ENCODE data around the gene POFUT1. TPM values are rescaled to one million over a fixed set of nuclear protein-coding genes. Genes with fewer than 3 reads are reported as not detected.

Gene POFUT1
- total and polyA plus RNA-seq, 2 of the 8 experiments (the other 6 are each of a cell fraction or from before 2014, with no cell fraction given) = 19.4 to 24.4 TPM

DNA sequence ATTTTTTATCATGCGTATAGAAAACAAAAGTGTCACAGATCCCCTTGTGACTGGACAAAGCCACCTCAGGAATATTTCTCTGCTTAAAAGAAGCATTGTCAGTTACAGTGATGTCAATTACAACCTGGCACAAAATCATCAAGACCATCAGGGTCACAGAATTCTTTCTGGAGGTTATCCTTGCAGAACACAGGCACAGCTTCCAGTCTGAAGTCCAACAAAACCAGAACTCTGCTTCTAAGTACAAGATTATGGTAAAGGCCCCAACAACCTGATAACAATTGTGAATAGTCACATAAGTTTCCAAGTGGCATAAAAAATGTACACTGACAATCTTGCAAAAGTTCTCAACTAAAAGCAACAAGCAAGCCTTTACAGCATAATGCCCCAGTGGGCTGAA is 21.2 kb upstream of the POFUT1 start (continued):
- TF ChIP-seq, protein P1, sequence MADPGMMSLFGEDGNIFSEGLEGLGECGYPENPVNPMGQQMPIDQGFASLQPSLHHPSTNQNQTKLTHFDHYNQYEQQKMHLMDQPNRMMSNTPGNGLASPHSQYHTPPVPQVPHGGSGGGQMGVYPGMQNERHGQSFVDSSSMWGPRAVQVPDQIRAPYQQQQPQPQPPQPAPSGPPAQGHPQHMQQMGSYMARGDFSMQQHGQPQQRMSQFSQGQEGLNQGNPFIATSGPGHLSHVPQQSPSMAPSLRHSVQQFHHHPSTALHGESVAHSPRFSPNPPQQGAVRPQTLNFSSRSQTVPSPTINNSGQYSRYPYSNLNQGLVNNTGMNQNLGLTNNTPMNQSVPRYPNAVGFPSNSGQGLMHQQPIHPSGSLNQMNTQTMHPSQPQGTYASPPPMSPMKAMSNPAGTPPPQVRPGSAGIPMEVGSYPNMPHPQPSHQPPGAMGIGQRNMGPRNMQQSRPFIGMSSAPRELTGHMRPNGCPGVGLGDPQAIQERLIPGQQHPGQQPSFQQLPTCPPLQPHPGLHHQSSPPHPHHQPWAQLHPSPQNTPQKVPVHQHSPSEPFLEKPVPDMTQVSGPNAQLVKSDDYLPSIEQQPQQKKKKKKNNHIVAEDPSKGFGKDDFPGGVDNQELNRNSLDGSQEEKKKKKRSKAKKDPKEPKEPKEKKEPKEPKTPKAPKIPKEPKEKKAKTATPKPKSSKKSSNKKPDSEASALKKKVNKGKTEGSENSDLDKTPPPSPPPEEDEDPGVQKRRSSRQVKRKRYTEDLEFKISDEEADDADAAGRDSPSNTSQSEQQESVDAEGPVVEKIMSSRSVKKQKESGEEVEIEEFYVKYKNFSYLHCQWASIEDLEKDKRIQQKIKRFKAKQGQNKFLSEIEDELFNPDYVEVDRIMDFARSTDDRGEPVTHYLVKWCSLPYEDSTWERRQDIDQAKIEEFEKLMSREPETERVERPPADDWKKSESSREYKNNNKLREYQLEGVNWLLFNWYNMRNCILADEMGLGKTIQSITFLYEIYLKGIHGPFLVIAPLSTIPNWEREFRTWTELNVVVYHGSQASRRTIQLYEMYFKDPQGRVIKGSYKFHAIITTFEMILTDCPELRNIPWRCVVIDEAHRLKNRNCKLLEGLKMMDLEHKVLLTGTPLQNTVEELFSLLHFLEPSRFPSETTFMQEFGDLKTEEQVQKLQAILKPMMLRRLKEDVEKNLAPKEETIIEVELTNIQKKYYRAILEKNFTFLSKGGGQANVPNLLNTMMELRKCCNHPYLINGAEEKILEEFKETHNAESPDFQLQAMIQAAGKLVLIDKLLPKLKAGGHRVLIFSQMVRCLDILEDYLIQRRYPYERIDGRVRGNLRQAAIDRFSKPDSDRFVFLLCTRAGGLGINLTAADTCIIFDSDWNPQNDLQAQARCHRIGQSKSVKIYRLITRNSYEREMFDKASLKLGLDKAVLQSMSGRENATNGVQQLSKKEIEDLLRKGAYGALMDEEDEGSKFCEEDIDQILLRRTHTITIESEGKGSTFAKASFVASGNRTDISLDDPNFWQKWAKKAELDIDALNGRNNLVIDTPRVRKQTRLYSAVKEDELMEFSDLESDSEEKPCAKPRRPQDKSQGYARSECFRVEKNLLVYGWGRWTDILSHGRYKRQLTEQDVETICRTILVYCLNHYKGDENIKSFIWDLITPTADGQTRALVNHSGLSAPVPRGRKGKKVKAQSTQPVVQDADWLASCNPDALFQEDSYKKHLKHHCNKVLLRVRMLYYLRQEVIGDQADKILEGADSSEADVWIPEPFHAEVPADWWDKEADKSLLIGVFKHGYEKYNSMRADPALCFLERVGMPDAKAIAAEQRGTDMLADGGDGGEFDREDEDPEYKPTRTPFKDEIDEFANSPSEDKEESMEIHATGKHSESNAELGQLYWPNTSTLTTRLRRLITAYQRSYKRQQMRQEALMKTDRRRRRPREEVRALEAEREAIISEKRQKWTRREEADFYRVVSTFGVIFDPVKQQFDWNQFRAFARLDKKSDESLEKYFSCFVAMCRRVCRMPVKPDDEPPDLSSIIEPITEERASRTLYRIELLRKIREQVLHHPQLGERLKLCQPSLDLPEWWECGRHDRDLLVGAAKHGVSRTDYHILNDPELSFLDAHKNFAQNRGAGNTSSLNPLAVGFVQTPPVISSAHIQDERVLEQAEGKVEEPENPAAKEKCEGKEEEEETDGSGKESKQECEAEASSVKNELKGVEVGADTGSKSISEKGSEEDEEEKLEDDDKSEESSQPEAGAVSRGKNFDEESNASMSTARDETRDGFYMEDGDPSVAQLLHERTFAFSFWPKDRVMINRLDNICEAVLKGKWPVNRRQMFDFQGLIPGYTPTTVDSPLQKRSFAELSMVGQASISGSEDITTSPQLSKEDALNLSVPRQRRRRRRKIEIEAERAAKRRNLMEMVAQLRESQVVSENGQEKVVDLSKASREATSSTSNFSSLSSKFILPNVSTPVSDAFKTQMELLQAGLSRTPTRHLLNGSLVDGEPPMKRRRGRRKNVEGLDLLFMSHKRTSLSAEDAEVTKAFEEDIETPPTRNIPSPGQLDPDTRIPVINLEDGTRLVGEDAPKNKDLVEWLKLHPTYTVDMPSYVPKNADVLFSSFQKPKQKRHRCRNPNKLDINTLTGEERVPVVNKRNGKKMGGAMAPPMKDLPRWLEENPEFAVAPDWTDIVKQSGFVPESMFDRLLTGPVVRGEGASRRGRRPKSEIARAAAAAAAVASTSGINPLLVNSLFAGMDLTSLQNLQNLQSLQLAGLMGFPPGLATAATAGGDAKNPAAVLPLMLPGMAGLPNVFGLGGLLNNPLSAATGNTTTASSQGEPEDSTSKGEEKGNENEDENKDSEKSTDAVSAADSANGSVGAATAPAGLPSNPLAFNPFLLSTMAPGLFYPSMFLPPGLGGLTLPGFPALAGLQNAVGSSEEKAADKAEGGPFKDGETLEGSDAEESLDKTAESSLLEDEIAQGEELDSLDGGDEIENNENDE (IDR thresholded peaks at IDR 0.05; ENCODE audit: insufficient replicate concordance, low read length) = no peak
- no peak for TF ChIP-seq SP4 (IDR thresholded peaks at IDR 0.05; ENCODE audit: low read length)
- no peak for TF ChIP-seq POLR2AphosphoS5 (IDR thresholded peaks at IDR 0.05; ENCODE audit: low read depth, low read length)
- no peak for TF ChIP-seq KDM1A (IDR thresholded peaks at IDR 0.05; ENCODE audit: borderline replicate concordance, low read length)
- TF ChIP-seq, protein P2, sequence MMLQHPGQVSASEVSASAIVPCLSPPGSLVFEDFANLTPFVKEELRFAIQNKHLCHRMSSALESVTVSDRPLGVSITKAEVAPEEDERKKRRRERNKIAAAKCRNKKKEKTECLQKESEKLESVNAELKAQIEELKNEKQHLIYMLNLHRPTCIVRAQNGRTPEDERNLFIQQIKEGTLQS (IDR thresholded peaks at IDR 0.05; ENCODE audit: insufficient read depth, low read depth, low read length) = no peak
- TF ChIP-seq POLR2A (IDR thresholded peaks at IDR 0.05; ENCODE audit: control extremely low read depth in 1 of 2, low read depth in 2 of 2, low read length in 2 of 2) = no peak
- no peak for TF ChIP-seq ASH2L (IDR thresholded peaks at IDR 0.05; ENCODE audit: low read length)
- TF ChIP-seq CBX8 (IDR thresholded peaks at IDR 0.05; ENCODE audit: borderline replicate concordance, low read depth, low read length) = no peak
- TF ChIP-seq PHF8 (conservative IDR thresholded peaks at IDR 0.05; ENCODE audit: low read depth, low read length) = no peak
- TF ChIP-seq RFX5 (IDR thresholded peaks at IDR 0.05; ENCODE audit: borderline replicate concordance, low read depth, low read length) = no peak
